ENCODE data around the gene TRIM46.
"Not testable (repeated sequence)": the region's sequence is repeated elsewhere in the genome, so short reads cannot be mapped to it uniquely, and the experiment has no call there.

The TRIM46 gene

DNA sequence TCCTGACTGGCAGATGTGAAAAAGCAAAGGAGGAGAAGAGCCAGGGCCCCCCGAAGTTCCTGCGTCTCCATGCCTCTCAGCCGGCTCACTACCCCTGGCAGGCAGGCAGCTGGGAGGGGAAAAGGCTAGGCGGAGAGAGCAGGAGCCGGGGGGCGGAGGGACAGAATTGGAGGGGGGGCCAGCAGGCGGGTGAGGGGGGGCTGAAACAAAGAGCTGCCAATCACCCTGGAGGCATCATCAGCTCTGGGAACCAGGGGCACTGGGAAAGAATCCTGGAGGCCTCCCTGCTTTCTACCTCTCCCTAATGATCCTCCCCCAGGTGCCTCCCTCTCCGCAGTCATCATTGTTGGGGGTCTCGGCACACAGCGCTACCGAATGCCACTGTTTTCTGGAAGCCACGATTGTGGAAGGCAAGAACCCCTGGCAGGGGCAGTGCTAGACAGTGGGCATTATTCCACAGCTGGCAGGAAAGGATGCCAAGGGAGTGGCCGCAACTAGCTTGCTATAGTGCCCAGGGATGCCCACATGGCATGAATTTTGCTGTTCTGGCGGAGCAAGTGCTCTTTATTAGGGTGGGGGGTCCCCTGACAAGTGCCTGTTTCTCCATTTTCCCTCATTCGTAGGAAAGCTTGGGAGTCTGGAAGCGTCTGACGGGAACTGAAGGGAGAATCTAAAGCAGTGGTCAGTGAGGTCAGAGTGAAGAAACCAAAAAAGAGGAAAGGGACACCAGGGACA, 34.3 kb downstream of the TRIM46 start, which contains the start of gene THBS3:
TSS of gene THBS3 (minus strand) at position 92 of the 735 bp plus-strand sequence. CDS start at position 71, 21 bp downstream.
- DNase-seq = peak; percentile 93

DNA sequence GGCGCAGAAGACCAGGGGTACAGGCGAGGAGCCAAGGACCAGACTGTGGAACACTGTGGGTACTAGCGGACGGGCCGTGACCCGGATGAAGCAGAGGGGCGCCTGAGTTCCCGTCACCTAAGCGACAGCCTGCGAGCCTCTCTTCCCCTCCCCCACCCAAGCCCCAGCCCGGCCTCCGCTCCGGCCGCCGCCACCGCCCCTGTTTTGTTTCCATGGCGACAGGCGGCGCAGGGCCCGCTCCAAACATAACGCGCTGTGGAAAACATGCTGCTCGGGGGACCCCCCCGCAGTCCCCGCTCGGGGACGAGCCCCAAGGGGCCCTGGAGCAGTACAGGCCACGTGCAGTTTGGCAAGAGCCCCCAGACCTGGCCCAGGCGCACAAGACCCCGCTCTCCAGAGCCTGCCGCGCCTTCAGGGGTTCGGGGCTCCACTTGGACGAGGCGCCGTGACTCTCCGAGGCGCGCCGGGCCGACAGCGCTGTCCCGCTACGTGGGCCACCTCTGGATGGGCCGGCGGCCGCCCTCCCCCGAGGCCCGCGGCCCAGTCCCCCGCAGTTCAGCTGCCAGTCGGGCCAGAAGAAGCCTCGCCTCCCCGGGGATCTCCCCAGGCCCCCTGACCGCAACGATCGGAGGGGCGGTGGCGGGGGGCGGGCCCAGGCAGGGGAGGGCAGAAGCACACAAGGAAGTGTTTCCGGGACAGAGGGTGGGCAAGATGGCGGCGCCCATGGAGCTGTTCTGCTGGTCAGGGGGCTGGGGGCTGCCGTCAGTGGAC, 35.1 kb downstream of the TRIM46 start, which contains the start of gene MTX1:
TSS of gene MTX1 (plus strand) at position 155 of the 771 bp plus-strand sequence. CDS start at position 265, 110 bp downstream.
- peak; percentile 76 for DNase-seq

DNA sequence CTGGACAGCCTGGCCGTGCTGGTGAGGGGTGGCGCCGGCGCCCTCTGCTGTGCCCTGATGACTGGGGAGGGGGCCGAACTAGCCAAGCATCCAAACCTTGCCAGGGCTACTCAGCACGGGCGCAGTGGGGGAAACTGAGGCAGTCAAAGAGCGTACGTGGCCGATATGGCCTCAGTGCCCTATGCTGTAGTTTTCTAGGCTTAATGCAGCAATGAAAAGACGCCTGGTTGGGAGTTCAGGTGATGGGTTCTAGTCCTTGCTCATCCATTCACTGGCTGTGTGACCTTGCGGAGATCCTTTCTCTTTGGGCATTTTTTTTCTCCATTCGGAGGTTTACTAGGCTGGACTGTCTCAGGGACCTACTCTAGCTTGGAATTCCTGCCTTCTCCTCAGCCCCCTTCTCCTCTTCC, 35.7 kb downstream of the TRIM46 start:
- no peak for DNase-seq

DNA sequence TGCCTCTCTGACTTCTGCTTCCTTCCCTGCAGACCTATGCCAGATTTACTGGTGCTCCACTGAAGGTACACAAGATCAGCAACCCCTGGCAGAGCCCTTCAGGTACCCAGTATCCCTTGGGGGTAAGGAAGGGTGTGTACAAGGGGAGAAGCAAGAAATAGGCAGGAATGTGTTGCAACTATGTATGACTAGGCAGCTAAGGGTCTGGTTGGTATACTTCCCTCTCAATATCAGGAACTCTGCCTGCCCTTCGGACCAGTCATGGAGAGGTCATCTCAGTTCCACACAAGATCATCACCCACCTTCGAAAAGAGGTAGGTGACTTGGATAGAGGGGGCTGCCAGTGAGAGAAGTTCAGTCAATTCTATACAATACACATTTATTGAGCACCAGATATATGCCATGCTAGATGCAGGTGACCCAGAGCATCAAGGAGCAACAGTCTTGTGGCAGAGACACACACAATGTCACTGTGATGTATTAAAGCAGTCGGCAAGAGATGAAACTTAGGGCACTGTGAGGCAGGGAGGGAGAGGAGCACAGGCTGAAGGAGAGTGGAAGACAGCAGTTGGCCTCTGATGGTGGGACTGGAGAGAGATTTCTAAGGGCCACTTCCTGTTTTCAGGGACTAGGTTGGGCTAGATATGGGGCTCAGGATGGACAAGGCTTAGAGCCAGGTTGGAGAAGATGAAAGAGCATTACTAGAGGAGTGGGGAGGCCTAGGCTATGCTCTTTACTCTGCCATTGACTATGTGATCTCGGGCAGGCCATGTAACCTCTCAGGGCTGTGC, 36.9 kb downstream of the TRIM46 start:
- DNase-seq = no peak

DNA sequence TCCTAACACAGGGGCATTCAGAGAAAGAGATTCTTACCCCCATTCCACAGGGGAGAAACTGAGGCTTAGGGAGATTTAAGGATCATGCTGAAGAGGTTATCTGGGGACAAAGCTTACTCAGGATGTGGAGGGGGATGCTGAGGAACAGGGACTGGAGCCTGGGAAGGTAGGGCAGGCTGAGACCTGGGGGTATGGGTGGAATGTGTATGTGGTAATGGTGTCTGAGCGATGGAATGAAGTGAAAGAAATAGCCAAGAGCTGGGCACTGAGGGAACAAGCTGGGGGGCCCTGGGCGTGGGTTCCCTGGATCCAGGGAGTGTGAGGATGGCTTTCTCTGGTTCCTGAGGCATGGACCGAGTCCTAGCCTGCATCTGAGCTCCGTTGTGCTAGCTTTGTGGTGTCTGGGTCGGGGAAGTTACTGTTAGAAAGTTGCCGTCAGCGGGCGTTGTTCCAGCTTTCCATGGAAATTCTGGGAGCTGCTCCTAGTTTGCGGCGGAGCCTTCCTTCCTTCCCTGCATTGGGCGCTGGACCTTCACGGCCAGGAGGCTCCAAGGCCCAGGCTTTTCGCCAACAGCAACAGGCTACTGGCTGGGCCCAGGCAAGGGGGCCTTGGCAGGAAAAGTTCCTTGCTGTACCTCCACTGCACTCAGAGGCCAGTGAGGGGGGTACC, 37.9 kb downstream of the TRIM46 start:
- not testable (repeated sequence) for DNase-seq

DNA sequence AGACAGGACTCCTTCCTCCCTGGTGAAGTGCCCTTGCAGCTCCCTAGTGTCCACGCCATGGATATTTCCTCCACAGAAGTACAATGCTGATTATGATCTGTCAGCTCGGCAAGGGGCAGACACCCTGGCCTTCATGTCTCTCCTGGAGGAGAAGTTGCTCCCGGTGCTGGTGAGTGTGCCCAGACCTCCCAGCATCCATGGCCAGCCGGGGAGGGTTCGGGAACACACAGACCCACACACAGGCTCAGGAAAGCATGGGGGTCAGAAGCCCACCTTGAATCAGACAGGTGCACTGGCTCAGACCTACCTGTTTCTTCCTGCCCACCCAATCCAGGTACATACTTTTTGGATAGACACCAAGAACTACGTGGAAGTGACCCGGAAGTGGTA, 38.4 kb downstream of the TRIM46 start:
- DNase-seq = not testable (repeated sequence)

DNA sequence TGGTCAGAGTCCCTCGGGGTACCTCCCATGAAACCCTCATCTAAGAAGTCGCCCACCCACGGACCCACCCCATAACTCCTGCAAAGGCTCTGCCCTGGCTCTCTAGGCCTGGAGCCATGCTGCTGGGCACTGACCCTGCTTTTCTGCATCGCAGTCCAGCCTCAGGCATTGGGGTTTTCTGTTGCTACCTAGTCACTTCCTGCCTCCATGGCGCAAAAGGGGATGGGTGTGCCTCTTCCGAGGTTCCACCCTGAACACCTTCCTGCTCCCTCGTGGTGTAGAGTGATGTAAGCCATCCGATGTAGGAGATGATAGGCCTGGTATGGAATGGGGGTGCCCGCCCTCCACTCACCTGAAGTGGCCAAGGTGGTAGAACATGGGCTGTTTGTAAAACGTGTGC, 41.1 kb downstream of the TRIM46 start:
- not testable (repeated sequence) for DNase-seq

DNA sequence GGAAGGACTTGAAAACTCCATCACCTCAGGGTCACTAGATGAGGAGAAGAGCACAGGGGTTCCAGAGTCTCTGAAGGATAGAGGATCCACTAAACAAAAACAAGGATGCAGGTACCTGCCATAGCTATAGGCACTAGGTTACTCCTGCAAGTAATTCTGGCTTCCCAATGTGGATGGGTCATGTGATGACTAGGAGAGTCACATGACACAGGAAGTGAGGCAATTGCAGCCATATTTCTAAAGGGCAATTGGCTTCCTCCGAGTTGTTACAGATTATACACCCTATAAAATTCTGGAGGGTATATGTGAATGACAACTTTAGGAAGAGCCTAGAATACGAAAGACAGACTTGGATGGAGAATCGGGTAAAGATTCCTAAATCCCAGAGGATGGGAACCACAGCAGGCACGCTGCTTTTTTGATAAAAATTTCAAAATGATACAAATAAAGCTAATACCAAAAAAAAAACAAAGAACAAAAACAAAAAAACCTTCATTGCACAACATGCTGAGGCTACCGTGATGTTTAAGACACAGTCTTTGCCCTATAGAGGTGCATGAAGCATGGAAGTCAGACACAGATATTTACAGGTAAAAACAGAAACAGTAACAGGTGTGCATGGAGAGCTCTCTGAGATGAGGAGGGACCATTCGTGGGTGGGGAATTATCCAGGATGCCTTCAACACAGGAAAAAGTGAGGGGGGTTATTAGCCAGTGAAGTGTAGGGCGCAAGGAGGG, 45.4 kb downstream of the TRIM46 start:
- DNase-seq = peak; percentile 17

DNA sequence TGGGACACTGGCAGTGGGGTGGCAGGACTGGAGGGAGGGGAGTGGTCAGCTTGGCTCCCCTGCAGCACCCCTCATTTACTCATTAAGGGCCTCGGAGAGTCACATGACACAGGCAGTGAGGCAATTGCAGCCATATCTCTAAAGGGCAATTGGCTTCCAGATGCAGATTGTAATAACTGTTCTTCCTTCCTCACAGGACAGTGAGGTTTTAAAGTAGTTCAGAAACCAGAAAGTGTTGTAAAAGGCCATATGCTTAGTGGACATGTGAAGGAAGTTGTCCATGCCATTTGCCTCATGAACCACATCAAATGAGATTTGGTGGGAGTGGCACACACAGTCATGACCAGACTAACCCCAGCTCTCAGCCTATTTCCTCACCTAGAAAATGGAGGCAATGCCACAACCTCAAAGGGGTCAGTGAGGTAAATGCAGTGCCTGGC, 46.0 kb downstream of the TRIM46 start:
- no peak for DNase-seq

DNA sequence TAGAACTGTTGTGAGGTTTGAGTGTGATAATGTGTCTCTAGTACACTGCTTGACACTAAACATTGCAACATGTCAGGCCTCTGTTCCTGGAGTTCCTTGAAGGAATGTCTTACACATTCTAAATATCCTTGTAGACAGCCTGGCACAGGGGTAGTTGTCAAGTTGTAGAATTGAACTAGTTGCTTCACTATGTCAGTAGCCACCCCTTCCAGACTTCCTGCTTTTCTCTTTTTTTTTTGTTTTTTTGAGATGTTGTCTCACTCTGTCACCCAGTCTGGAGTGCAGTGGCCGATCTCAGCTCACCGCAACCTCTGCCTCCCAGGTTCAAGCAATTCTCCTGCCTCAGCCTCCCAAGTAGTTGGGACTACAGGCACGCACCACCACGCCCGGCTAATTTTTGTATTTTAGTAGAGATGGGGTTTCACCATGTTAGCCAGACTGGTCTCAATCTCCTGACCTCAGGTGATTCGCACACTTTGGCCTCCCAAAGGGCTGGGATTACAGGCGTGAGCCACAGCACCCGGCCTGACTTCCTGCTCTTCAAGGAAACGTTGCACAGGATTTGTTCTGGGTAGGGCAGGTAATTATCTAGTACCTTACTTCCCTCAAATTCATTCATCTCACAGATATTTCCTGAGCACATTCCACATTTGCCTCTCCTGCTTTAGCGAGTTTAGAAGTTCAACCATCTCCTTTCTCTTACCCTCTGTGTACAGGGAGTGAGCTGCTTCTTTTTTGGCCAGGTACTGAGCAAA, 46.7 kb downstream of the TRIM46 start:
- DNase-seq = not testable (repeated sequence)

DNA sequence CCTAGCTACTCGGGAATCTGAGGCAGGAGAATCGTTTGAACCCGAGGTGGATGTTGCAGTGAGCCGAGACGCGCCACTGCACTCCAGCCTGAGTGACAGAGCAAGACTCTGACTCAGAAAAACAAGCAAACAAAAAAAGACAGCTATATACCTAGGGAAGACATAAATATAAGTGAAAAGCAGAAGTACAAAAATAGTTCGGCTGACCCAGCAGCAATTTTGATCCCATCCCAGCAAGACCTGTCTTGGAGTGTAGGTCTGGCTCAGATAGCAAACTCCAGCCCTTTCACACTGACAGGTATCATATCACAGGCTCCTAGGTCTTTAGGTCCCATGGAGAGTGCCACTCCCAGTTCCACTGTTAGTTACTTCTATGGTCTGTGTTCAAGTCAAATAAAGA, 49.4 kb downstream of the TRIM46 start:
- no peak for DNase-seq

DNA sequence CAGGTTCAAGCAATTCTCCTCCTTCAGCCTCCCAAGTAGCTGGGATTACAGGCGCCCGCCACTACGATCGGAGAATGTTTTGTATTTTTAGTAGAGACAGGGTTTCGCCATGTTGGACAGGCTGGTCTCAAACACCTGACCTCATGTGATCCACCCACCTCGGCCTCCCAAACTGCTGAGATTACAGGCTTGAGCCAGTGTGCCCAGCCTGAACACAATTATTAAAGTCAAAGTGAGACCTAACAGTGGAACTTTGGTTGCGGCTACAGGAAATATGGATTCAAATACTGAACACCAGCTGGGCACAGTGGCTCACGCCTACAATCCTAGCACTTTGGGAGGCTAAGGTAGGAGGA, 51.7 kb downstream of the TRIM46 start:
- not testable (repeated sequence) for DNase-seq

DNA sequence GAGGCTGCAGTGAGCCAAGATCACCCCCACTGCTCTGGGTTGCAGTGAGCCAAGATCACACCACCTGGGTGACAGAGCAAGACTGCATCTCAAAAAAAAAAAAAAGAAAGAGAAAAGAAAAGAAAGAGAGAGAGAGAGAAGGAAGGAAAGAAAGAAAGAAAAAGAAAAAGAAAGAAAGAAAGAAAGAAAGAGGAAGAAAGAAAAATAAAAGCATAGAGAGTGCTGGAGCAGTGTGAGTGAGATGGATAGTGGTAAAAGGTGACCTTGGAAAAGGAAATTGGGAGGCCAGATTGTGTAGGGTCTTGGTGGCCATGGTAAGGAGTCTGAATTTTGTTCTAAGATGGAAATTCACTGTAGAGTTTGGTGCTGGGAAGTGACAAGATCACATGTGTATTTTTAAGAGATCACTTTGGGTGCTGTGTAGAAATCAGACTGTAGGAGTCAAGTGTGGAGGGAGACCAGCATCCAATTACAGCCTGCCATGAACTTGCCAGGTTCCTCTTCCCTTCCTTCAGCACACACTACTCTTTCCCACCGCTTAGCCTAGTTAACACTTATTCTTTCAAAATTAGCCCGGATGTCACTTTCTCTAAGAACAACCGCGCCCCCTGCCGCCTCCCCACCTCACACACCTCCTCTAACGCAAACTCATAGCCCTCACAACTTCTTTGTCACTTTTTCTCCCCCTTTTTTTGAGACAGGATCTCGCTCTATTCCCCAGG, 52.7 kb downstream of the TRIM46 start:
- peak; percentile 90 for DNase-seq

DNA sequence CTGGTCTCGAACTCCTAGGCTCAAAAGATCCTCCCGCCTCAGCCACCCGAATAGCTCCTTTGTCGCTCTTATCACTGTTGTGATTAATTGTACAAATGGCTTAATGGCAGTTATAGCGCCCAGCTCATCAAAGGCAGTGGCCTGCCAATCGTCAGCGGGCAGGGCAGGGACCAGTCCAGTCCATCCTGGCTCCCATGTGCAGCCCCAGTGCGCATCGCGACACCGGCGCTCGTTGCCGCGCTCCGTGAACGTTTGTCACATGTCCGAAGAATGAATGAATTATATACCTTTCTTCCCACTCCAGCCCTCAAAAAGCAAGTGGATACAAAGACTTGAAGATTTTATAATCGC, 53.2 kb downstream of the TRIM46 start:
- peak; percentile 69 for DNase-seq

DNA sequence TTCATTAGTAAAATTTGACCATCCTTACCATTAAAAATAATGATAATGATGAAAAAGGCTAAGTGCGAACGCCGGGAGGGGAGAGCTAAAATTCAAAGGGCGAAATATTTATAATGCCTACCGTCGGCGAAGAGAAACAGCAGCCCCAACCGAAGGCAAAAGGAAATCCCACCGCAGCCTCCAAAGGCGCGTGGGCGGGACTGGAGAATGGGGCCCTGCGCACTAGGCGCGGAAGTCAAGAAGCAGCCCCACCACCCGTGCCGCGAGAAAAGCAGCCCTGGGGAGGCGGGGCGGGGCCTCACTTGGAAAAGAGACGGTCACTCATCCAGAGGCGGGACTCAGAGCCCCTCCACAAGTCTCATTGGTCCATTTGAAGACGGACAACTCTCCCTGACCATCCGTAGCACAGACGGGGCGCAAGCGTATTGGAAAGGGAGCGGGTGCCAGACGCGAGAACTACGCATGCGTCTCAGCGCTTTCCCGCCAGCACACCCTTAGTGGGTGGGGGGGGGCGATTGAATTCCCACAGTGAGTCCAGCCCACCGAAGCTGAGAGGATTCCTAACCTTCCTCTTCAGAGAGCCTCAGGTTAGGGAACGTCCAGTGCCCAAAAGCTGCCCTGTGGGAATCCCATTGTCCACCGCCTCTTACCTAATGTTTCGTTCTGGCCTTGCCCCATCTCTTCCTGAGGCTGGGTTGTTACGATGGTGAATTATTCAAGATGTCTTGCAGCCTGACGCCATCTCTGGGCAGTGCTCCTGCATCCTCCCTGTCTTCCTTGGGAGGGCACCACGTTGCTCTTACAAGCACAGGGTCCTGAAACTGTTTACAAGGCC, 53.8 kb downstream of the TRIM46 start:
- DNase-seq = peak; percentile 100

DNA sequence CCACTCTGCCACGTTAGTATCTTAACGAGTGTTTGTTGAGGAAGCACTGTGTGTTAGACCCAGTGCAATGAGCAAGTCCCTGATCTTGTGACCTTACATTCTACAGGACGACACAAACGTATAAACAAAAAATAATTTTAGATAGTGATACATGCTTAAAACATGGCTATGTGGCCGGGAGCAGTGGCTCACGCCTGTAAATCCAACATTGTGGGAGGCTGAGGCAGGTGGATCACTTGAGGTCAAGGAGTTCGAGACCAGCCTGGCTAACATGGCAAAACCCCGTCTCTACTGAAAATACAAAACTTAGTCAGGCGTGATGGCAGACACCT, 54.4 kb downstream of the TRIM46 start:
- DNase-seq = no peak

DNA sequence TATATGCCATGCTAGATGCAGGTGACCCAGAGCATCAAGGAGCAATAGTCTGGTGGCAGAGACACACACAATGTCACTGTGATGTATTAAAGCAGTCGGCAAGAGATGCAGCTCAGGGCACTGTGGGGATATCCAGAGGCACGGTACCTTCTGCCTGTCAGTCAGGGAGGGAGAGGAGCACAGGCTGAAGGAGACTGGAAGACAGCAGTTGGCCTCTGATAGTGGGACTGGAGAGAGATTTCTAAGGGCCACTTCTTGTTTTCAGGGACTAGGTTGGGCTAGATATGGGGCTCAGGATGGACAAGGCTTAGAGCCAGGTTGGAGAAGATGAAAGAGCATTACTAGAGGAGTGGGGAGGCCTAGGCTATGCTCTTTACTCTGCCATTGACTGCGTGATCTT, 57.7 kb downstream of the TRIM46 start:
- DNase-seq = not testable (repeated sequence)

DNA sequence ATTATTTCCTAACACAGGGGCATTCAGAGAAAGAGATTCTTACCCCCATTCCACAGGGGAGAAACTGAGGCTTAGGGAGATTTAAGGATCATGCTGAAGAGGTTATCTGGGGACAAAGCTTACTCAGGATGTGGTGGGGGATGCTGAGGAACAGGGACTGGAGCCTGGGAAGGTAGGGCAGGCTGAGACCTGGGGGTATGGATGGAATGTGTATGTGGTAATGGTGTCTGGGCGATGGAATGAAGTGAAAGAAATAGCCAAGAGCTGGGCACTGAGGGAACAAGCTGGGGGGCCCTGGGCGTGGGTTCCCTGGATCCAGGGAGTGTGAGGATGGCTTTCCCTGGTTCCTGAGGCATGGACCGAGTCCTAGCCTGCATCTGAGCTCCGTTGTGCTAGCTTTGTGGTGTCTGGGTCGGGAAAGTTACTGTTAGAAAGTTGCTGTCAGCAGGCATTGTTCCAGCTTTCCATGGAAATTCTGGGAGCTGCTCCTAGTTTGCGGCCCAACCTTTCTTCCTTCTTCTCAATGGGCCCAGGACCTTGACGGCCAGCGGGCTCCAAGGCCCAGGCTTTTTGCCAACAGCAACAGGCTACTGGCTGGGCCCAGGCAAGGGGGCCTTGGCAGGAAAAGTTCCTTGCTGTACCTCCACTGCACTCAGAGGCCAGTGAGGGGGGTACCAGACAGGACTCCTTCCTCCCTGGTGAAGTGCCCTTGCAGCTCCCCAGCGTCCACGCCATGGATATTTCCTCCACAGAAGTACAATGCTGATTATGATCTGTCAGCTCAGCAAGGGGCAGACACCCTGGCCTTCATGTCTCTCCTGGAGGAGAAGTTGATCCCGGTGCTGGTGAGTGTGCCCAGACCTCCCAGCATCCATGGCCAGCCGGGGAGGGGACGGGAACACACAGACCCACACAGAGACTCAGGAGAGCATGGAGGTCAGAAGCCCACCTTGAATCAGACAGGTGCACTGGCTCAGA, 58.6 kb downstream of the TRIM46 start:
- DNase-seq = not testable (repeated sequence)

Measured in NCI-H1694 (cell line).